GM18517 (cell line): ENCODE data around the gene NLGN3.

ENCODE experiments used
- ATAC-seq: cut with Tn5 transposase; IDR thresholded peaks from one replicate; pipeline ENCODE4 v1.9.1; 2021; ENCODE audit warnings: mild to moderate bottlenecking, moderate library complexity; ENCODE audit not compliant: unreplicated experiment

NLGN3 gene

DNA sequence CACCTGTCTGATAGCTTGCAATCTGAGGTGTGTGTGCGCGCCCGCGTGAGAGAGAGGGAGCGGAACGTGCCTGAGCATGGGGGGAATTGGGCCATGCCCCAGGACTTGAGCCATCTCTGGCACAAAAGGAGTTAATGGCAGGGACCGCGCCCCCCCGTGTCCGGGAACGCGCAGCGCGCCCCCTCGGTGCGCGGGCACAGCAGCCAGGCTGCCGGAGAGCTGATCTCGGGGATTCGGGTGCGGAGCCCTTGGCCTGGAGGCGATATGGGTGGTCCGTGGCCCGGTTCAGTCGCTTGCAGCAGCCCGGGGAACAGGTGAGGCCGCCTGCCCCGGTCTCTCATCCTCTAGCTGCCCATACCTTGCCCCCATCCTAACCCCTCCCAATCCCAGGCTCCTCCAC lies at the start of gene NLGN3:
TSS of gene NLGN3 (plus strand) at position 191 of the 400 bp plus-strand sequence. CDS start 2,909 bp downstream, outside the sequence.
- ATAC-seq, result no peak

DNA sequence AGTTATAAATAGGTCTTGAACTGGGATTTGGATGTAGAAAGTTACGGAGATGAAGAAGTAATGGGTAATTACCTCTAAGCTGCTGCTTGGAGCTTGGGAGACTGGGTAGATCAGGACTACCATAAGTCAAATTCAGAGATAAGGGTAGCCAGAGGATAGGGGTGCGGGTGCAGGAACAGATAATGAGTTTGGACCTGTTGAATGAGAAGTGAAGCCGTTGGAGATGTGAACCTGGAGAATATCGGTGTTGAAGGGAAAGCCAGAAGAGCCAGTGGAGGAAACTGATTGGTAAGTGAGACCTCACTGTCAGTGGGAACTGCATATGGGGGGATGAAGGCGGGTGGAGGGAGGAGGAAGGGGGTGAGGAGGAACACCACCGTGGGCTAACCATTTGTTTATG lies 49.6 kb upstream of the NLGN3 start:
- no peak for ATAC-seq

DNA sequence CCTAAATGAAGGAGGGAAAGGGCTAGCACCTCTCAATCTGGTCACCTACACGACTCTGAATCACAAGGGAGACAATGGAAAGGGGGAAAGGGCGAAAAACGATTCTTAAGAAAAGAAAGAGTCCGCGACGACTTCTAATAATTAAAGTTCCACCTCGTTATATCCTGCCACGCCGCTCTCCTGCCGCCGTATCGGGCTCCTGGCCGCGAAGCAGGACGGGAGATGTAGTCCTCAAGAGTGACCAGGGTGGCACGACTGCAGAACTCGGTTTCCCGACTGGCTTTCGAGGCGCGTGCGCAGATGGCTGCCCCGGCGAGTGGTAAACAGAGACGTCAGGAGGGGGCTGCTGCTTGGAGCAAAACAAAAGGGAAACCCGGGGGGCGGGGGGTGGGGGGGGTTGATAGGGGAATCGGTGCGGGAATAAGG lies 49.1 kb upstream of the NLGN3 start, which contains the start of gene FOXO4:
TSS of gene FOXO4 (plus strand) at position 297 of the 426 bp plus-strand sequence. CDS start 678 bp downstream, outside the sequence.
- ATAC-seq, result peak; percentile 85

DNA sequence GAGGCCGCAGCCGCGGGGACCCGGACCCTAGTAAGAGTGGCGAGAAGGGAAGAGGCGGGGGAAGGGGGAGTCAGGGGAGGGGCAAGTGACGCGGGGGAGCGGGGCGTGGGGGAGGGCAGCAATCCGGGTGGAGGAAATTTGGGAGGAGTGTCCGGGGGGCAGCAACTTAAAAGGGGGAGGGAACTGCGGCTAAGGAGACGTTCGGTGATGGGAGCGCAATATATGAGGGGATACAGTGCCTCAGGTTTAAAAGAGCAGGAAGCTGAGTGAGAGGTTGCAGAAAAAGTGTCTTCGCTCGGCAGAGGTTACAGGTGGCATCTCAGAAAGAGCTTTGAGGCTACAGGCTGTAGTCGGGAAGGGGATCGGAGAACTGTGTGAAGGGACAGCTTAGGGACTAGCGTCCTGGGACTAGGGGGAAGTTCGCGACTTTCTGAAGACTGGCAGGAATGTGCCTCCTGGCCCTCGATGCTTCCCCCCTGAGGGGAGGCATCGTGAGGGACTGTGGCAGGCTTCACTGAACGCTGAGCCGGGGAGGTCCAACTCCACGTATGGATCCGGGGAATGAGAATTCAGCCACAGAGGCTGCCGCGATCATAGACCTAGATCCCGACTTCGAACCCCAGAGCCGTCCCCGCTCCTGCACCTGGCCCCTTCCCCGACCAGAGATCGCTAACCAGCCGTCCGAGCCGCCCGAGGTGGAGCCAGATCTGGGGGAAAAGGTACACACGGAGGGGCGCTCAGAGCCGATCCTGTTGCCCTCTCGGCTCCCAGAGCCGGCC lies 48.5 kb upstream of the NLGN3 start:
- ATAC-seq, result no peak

DNA sequence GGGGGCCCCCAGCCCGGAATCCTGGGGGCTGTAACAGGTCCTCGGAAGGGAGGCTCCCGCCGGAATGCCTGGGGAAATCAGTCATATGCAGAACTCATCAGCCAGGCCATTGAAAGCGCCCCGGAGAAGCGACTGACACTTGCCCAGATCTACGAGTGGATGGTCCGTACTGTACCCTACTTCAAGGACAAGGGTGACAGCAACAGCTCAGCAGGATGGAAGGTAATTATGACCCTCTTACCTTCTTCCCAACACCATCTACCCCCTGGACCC lies 47.9 kb upstream of the NLGN3 start:
- ATAC-seq, result no peak

DNA sequence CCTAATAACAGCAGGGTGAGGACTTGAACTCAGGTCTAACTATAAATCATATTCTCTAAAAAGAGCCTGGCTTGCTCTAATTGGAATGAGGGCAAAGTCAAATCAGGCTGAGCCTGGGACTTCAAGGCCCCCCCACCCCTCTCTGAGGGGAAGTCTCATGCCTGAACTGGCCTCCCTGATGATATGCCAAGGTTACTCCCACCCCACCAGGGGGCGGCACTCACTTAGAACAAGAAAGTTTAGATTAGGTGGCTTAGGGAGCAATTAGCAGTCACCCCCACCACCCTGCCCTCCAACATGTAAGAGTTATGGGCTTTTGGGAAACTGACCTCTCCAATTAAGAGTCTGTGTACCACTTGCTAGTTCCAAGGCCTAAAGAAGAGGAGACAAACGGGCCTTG lies 46.3 kb upstream of the NLGN3 start:
- ATAC-seq, result no peak

DNA sequence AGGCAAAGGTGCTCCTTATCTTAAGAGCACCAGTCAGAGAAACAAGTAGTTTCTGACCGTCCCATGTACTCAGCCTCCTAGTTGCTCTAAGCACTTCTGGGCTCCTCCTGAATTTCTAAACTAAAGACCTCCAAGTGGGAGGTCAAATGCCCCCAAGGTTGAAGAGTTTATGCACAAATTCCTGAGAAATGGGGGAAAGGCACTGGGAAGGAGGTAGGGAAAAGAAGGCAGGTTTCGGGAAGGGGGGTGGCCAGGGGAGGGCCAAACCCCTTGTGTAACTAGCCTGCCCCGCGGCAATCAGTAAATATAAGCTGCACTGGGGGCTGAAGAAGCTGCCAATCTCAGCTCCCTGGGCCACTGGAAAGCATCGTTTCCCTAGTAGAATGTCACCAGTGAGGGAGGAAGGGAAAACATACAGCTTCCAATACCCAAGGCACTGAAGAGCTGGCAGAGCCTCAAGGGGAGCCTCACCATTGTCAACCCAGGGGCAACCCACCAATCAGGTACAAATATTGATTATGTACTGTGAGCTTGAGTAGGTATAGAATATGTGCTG lies 45.6 kb upstream of the NLGN3 start:
- ATAC-seq, result no peak

DNA sequence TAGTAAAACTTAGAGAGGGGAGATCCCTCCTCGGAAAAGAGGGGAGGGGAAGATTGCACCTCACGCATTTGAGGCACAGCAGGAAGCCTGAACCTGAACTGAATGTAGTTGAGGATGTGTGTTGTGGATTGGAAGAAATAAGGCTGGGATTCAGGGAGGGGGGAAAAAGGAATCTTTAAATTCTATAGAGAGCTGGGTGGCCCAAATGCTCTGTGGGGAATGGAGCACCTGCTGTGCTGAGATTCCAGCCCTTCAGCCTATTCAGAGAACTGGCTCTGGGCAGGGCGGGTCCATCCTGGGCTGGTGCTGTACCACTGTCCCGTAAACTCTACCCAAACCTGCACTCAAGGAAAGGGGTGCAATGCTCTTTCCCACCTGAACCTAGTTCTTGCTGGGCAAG lies 44.9 kb upstream of the NLGN3 start:
- ATAC-seq, result no peak

DNA sequence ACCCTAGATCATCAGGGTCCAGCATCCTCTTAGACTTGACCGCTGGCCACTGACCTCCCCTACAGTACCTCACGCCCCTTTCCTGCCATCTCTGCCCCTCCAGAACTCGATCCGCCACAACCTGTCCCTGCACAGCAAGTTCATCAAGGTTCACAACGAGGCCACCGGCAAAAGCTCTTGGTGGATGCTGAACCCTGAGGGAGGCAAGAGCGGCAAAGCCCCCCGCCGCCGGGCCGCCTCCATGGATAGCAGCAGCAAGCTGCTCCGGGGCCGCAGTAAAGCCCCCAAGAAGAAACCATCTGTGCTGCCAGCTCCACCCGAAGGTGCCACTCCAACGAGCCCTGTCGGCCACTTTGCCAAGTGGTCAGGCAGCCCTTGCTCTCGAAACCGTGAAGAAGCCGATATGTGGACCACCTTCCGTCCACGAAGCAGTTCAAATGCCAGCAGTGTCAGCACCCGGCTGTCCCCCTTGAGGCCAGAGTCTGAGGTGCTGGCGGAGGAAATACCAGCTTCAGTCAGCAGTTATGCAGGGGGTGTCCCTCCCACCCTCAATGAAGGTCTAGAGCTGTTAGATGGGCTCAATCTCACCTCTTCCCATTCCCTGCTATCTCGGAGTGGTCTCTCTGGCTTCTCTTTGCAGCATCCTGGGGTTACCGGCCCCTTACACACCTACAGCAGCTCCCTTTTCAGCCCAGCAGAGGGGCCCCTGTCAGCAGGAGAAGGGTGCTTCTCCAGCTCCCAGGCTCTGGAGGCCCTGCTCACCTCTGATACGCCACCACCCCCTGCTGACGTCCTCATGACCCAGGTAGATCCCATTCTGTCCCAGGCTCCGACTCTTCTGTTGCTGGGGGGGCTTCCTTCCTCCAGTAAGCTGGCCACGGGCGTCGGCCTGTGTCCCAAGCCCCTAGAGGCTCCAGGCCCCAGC lies 43.8 kb upstream of the NLGN3 start:
- ATAC-seq, result no peak

DNA sequence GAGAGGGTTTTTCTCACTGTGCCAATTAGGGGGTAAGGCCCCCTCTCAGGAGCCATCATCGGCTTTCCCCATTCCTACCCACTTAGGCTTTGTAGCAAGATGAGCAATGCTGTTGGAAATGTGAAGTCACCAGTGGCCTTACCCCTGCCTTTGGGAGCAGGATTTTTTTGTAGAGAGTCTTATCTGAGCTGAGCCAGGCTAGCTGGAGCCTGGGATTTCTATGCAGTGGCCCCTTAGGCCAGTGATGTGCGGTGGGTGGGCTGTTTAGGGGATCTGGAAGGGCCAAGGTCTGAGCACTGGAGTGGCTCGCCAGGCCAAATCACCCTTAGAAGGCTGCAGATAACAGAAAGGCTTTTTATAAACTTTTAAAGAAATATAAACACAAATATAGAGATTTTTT lies 42.3 kb upstream of the NLGN3 start:
- ATAC-seq, result no peak

DNA sequence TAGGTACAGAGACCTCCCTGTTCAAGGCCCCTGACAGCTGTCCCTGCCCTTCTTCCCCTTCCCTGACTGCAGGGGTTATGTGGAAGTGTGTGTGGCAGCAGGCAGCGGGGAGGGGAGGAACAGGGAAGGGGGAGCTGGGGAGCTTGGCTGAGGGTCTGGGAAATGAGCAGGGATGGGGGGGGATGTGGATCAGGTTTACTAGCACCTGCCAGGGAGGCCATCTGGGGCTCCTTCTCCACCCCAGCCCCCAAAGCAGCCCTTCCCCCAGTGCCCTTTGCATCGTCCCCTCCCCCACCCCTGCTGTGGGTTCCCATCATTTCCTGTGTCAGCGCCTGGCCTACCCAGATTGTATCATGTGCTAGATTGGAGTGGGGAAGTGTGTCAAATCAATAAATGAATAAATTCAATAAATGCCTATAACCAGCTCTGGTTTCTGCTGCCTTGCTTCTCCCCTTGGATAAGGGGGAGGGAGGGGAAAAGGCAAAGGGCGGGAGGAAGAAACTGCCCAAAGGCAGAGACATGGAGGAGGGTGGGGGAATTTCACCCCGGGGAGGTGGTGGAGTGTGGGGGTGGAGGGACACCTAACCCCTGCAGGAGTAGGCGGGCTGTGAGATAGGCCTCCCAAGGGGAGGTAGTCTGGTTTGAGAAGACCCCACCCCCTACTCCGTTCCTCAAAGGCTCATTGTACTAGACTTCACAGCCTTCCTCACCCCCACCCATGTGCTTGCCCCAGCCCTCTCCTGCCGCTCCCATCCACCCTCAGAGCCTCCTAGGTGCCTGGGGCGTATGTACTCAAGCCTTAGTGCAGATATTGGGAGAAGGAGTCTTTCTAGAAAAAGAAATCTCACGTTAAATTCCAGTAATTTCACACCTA lies 41.3 kb upstream of the NLGN3 start:
- no peak for ATAC-seq

DNA sequence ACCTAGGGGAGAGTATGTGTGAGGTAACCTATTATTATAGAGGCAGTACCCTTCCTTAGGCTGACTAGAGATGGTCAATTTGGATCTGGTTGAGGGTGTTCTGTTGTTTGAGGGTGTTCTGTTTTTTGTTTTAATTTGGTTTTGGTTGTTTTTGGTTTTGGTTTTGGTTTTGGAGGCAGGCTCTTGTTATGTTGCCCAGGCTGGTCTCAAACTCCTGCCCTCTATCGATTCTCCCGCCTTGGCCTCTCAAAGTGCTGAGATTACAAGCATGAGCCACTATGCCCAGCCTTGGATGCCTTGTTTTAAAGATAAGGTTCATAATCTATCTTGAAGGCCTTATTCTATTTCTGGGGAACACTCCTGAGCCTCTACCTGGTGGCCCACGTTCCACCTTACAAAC lies 39.0 kb upstream of the NLGN3 start:
- no peak for ATAC-seq

DNA sequence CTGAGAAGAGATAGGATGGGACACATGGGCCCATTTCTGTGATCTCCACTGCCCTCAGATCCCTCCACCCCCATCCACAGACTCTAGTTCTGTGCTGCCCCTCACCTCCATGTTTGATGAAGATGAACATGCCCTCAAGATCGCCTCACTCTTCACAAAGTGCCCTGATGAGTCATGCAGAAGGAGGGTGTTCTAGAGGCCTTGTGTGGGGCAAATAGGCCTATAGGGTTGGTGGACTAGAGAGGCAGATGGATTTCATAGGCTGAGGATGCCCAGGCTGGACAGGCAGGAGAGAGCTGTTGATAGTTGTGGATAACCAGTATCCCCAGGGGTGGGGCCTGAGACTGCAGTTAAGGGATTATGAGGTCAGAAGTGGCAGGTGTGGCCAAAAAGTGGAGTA lies 38.2 kb upstream of the NLGN3 start, which contains the start of gene CXorf65:
TSS of gene CXorf65 (minus strand) at position 314 of the 400 bp plus-strand sequence. CDS start at position 130, 184 bp downstream.
- no peak for ATAC-seq

DNA sequence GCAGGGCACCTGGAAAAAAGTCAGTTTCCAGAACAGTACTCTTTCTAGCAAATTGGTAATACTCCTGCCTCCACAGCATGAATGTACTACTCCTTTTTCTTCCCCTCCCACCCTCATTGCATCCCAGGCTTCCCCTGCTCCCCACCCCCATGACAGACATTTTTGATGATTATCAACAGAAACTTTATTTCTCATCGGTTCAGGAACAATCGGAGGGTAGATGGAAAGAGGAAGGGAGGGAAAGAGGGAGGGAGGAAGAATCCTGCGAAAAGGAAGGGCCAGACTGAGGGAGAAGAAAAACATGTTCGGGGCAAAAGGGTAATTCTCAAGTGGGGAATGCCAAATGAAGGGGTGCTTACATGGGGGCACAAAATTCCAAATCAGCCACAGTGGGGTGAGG lies 37.4 kb upstream of the NLGN3 start:
- no peak for ATAC-seq

DNA sequence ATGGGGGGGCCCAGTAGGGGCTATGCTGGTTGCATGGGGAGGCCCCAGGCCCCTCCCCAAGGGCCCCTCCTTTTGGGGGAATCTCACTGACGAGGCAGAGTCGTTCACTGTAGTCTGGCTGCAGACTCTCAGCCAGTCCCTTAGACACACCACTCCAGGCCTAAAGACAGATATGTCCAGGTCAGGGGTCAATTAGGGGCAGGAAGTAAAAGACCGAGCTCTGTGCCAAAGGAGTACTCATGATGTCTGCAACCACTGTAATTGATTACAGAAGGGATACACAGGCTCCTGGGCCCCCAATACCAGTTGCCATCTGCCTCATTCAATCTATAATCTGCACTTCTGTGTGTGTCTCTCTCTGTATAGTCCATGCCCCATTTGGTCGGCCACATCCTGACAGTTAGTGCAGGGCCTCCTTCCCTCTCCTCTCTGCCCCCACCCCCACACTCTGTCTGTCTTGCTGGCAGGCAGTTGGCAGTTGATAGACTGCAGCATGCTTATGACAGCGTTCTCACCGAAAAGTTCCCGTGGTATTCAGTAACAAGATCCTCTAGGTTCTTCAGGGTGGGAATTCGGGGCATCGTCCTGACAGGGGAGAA lies 36.8 kb upstream of the NLGN3 start:
- ATAC-seq, result no peak

DNA sequence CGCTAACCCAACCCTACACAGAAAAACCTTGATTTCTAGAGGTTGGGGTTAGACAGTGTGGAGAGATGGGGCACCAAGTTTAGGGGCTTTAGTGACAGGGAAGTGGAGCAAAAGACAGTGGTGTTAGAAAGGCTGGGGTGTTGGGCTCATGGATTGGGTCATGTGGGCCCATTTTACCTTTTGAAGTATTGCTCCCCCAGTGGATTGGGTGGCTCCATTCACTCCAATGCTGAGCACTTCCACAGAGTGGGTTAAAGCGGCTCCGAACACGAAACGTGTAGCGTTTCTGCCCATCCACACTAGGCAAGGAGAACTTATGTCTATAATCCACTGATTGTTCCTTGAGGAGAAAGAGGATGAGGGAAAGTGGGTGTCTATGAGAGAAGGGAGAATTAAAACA lies 35.6 kb upstream of the NLGN3 start:
- ATAC-seq, result no peak

DNA sequence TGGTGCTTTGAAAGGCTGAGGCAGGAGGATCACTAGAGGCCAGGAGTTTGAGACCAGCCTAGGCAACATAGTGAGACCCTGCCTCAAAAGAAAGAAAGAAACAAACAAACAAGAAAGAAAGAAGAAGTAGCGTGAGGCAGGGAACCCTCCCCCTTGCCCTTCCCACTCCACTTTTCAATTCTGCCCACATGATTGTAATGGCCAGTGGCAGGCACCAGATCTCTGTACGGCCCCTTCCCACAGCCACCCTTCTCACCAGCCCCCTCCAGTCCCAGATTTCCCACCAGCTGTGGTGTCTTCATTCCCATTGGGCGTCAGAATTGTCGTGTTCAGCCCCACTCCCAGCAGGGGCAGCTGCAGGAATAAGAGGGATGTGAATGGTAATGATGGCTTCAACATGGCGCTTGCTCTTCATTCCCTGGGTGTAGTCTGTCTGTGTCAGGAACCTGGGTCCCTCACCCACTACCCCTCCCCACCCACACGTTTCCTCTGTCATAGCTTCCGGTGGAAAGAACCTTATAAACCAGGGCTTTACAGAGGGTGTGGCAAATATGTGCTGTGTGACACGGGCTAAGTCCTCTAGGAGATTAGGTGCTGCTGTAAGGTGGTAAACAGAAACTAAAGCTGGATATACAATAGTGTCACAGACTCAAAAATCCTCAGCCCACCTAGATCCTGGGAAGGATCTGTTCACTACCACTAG lies 33.3 kb upstream of the NLGN3 start, which contains the start of gene IL2RG:
TSS of gene IL2RG (minus strand) at position 437 of the 703 bp plus-strand sequence. CDS start at position 399, 38 bp downstream.
- ATAC-seq, result peak; percentile 94

DNA sequence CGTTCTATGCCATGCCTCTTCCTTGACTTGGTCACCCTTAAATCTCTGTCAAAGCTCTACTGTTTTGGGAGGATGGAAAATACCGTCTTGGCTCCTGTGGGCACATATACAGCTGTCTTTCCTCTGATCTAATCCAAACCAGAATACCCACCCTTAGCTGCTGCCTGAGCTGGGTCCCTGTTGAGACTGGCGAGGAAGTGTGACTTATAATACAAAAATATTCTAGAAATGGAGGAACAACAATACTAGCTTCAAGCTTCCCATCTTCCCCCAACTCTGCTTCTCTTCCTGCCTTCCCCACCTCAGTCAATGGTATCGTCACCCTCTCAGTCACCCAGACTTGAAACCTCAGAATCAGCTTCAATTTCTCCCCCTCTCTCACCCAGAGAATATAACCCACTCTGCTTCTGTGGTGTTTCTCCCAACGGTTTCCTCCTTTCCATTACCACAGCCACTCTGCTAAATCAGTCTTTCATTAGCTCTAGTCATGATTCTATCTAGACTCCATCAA lies 32.7 kb upstream of the NLGN3 start:
- ATAC-seq, result peak; percentile 15

DNA sequence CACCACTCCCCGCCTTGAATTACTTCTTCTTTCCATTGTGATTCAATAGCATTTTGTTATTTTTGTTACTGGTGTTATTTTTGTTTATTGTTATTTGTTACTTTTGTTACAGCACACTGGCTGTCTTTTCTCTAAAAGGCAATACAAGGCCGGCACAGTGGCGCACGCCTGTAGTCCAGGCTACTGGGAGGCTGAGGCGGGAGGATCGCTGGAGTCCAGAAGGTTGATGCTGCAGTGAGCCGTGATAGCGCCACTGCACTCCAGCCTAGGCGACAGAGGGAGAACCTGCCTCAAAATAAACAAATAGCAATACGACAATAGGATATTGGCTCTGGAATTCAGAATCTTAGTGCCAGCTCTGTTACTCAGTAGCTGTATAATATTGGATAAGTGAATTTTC lies 27.3 kb upstream of the NLGN3 start:
- no peak for ATAC-seq
